GM12874 (cell line): ENCODE data around the gene PRKD2.

Experiments
- TF ChIP-seq, protein P1 (sequence below): IDR thresholded peaks from 2 replicates; pipeline ENCODE4 v1.5.1; 2011; ENCODE audit warnings: low read depth, mild to moderate bottlenecking, control low read depth, low read length, moderate library complexity; ENCODE audit not compliant: insufficient read depth

Gene PRKD2

DNA sequence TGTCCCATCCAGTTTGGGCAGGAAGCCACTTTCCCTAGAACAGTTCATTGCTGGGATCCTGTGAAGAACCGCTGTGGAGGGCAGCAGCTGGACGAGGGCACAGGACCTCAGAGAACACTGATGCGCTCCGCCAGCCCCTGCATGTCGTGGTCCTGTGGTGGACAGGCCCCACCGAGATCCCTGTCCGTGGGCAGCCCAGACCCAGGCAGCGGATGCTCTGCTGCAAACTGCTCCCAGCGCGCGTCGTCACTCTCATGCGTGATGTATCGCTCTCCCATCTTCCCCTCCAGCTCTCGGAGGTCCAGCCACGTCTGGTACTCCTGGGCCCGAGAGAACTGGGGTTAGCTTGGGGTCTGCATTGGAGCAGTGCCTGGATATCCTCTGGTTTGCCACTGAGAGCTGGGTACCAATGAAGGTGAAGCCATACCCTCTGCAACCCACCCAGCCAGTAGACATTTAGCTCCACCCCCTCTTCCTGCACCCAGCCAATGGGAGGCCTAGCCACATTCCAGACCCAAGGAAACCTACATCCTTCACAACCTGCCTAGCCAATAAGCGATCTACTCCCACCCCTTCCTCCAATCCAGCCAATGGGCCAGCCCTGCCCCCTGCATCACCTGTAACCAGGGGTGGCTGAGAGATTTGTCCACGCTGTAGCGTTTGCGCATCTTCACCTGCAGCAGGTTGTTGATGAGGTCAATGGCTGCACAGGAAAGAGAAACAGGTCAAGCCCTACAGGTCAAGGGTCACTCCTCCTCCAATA, 42.3 kb downstream of the PRKD2 start:
- TF ChIP-seq, protein P1, sequence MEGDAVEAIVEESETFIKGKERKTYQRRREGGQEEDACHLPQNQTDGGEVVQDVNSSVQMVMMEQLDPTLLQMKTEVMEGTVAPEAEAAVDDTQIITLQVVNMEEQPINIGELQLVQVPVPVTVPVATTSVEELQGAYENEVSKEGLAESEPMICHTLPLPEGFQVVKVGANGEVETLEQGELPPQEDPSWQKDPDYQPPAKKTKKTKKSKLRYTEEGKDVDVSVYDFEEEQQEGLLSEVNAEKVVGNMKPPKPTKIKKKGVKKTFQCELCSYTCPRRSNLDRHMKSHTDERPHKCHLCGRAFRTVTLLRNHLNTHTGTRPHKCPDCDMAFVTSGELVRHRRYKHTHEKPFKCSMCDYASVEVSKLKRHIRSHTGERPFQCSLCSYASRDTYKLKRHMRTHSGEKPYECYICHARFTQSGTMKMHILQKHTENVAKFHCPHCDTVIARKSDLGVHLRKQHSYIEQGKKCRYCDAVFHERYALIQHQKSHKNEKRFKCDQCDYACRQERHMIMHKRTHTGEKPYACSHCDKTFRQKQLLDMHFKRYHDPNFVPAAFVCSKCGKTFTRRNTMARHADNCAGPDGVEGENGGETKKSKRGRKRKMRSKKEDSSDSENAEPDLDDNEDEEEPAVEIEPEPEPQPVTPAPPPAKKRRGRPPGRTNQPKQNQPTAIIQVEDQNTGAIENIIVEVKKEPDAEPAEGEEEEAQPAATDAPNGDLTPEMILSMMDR: no peak

DNA sequence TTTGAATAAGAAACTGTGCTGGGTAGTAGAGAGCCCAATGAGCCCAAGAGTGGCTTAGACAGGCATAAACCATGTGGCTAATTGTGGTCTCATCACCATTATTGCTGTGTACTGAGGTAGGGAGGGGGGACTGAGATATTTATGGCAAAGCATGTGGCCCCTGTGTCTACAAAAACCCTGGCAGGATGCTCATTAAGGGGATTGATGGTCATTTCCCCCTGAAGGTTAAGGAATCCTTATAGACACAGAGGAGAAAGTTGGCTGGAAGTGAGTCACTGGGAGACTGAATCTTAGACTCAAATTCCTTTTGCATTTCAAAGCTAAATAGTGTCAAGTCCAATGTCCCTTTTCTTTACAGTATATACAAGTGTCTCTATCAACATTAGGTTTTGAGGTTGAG, 46.1 kb downstream of the PRKD2 start:
- TF ChIP-seq, protein P1: no peak

DNA sequence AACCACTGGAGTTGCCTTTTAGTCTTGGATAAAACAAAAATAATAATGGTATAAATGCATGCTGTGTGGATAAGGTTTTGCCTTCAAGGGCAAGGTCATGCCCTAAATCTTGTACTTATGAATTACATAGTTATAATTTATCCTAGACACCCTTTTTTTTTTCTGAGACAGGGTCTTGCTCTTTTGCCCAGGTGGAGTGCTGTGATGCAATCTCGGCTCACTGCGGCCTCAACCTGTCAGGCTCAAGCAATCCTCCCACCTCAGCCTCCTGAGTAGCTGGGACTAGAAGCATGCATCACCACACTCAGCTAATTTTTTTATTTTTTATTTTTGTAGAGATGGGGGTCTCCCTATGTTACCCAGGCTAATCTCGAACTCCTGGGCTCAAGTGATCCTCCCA, 48.3 kb downstream of the PRKD2 start:
- TF ChIP-seq, protein P1: no peak

DNA sequence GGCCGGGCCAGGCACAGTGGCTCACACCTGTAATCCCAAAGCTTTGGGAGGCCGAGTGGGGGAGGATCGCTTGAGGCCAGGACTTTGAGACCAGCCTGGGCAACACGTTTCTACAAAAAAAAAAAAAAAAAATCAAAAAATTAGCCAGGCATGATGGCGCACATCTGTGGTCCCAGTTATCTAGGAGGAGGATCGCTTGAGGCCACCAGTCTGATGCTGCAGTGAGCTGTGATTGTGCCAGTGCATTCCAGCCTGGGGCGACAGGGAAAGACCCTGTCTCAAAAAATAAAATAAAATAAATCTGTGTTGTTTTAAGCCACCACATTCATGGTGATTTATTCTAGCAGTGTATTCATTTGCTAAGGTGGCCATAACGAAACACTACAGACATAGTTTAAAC, 51.8 kb downstream of the PRKD2 start:
- TF ChIP-seq, protein P1: no peak

DNA sequence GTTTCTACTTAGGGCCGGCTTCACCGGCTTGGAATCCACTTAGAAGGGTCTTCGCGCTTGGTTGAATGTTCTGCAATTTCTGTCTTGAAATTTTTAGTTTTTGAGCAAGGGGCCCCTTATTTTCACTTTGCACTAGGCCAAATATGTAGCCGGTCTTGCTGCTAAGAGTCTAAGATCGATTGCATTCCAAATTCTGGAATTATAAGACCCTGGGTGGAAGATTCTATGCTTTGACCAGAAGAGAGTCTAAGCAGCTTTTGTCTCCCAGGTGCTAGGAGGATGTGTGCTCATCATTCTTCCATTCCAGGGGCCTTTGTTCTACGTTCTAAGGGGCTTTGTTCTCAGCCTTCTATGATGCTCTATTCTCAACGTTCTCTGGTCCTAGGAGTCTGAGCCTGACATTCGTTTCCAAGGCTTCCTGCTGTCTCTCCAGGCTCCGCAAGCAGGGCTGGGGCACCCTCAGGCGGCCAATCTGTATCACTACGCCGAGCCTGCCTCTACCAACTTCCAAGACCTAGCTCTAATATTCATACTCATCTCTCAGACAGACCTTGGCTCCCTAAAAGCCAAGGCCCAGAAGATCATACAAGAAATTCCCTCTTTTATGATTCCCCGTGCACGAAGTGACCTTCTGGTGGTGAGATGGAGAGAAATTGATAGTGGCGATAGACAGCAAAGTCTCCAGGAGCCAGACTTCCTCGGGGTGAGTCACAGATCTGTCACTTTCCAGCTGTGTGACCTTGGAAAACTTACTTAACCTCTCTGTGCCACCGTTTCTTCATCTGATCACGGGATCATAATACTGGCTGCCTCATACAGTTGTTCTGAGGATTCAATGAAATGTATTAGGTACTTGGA, 55.0 kb downstream of the PRKD2 start:
- TF ChIP-seq, protein P1: peak; percentile 86

DNA sequence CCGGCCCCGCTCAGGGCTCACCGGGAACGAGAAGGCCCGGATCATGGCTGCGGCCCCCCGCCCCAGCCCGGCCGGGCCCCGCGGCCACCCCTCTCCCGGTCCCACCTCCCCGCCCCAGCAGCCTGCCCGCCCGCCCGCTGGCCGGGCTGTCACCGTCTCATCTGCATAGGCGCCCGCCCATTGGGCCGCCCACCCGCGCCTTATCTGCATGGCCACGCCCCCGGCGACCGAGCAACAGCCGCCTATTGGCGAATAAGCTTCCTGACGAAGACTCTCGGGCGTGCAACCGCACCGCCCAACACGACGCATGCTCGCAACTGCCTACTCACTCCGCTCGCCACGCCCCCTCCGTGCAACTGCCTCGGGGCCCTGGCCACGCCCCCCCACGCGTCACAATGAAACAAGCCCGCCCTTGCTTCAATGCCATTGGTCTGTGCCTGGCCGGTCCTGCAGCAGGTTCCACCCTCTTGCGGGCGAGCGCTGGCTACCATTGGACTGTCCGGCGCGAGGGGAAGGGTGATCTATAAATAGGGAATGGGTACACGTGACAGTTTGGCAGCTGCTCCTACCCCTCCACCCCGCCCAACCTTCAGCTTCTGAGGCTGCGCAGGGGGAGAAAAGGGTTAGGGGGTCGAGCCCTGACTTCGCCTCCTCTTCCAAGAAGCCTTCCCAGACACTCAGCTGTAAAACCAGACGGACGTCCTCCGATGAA, 55.7 kb downstream of the PRKD2 start, which contains the start of gene DACT3:
Gene DACT3 (minus strand): TSS at position 163 of the 712 bp plus-strand sequence. CDS start 118 bp downstream, at position 45.
- TF ChIP-seq, protein P1: no peak

DNA sequence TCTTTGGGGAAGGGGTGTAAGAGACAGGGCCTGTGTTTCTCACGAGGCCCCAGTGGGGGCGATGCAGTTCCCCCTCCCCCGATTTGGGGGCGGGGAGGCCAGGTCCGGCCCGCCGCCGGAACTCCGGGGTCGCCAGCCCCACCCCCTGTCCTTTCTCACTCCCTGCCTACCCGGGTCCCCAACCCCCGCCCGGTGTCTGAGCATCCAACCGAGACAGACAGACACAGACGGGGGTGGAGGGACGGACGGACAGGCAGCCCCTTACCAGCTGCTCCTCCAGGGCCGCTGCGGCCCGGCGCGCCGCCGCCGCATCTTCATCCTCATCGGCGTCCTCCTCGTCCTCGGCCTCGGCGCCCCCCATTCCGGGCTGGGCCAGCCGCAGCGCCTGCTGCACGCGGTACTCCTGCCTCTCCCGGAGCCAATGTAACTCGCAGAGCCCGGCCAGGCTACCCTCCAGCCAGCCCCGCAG, 56.3 kb downstream of the PRKD2 start:
- TF ChIP-seq, protein P1: 0 out of 2 replicates have a peak, but pooled peaks have one; percentile 5
